GM21447 (cell line): ENCODE measurements around the gene KLHL6.
"Not testable (repeated sequence)": the region's sequence is repeated elsewhere in the genome, so short reads cannot be mapped to it uniquely, and the experiment has no call there.

Source experiments
- ATAC-seq: cut with Tn5 transposase; IDR thresholded peaks from one replicate; pipeline ENCODE4 v1.9.1; 2021; ENCODE audit not compliant: unreplicated experiment

KLHL6 gene

GRCh38 chr3:183488343-183488742, 67.2 kb downstream of the KLHL6 start:
- no peak for ATAC-seq

DNA sequence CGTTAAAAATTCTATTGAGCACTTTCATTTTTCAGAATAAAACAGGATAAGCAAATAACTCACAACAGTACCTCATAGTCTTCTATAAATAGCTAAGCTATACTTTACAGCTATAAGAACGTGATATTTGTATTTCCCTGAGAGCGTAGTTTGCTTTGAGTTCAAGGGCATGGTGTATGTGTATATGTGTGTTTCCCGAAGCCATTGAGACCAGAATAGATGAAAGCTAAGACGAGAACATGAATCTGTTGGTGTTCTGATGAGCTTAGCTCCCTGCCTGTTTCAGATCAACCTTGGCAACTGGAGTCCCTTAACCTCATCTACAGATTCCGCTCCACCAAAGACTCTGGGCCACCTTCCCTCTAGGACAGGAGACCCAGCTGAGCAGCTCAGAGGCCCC, 67.6 kb downstream of the KLHL6 start:
- ATAC-seq: no peak

DNA sequence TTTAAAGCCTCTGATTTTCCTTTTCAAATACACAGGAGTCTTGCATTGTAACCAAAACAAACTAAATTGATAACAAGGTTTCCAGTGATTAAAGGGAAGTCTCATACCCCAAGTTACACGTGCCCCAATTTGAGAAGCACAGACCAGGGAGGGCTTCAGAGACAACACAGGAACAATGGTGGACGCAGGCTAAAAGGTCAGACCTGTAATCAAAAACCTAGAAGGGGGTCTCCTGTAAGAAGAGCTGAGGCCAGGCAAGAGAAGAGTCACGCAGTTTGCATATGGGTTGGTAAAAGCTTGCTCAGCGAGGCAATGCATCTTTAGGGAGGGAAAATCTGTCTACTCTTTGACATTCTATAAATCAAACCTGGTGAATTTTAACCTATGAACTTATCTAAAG, 68.5 kb downstream of the KLHL6 start:
- no peak for ATAC-seq

DNA sequence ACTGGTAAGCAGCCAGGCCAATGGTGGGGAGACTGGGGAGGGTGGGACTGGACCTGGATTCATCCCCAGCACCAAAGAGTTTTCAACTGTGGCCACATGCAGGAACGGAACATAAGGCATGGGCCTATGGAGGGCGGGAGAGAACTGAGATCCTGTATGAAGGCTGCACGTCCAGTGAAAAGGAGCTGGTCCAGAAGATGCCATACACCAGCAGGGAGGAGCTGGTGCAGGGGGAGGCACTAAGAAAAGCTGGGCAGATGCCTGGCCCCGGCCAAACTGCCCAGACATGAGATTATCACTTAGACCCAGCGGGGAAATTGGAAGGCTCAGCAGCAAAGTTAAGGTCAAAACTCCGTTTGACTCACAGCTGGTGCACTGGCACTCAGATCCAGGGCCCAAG, 69.0 kb downstream of the KLHL6 start:
- ATAC-seq: no peak

- ATAC-seq: no peak
Observed at GRCh38 chr3:183485585-183485984, 69.9 kb downstream of the KLHL6 start.

- ATAC-seq: no peak
Observed at GRCh38 chr3:183485093-183485492, 70.4 kb downstream of the KLHL6 start.

DNA sequence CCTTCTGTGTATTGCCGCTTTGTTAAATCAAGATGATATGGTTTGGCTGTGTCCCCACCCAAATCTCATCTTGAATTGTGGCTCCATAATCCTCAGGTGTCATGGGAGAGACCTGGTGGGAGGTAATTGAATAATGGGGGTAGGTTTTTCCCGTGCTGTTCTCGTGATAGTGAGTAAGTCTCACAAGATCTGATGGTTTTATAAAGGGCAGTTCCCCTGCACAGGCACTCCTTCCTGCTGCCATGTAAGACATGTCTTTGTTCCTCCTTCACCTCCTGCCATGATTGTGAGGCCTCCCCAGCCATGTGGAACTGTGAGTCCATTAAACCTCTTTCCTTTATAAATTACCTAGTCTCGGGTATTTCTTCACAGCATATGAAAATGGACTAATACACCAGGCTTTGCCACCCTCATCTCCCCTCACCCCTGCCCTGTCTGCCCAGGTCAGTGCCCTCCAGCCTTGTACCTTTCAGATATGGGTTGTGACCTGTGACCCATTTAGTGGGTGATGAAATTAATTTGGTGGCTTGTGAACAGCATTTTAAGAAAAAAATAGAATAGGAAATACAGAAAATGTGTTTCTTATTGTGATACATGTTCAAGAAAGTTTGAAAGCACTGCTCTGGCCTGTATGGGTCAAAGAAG, 71.0 kb downstream of the KLHL6 start:
- ATAC-seq: no peak

- no peak for ATAC-seq
Observed at GRCh38 chr3:183481582-183481981, 73.9 kb downstream of the KLHL6 start.

GRCh38 chr3:183478501-183478900, 77.0 kb downstream of the KLHL6 start:
- ATAC-seq: no peak

DNA sequence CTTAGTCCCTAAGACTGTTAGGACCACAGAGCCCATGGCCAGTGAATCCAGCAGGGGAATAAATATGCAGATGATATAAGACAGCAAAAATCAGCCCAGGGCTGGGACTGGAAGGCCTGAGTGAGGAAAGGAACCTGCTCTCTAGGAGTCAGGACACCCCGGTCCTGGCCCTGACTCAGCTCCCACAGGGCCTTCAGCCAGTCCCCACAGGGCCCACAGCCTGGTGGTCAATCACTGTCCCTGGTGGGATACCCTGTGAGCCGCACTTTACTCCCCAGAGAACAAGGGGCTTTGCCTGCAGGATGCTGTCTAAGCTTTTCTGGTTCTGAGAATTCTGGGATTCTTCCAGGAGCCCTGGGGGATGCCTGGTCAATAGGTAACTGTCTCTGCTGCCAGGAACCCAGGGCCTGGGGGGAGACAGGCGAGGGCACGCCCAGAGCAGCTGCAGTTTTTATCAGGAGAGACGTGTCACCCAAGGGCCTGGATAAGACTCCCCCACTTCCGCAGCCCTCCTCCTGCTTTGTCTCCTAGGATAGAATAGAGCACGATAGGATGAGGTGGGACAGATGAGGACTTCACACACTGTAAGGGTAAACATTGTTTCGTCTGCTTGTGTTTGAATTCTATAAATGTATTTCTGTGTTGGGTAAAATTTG, 77.6 kb downstream of the KLHL6 start:
- no peak for ATAC-seq

DNA sequence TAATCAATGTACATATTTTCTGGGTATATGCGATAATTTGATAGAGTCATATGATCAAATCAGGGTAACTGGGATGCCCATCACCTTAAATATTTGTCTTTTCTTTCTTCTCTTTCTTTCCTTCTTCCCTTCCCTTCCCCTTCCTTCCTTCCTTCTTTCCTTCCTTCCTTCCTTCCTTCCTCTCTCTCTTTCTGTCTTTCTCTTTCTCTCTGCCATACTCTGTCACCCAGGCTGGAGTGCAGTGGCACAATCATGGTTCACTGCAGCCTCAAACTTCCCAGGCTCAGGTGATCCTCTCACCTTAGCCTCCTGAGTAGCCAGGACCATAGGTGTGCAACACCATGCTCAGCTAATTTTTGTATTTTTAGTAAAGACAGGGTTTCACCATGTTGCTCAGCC, 79.7 kb downstream of the KLHL6 start:
- ATAC-seq: not testable (repeated sequence)

DNA sequence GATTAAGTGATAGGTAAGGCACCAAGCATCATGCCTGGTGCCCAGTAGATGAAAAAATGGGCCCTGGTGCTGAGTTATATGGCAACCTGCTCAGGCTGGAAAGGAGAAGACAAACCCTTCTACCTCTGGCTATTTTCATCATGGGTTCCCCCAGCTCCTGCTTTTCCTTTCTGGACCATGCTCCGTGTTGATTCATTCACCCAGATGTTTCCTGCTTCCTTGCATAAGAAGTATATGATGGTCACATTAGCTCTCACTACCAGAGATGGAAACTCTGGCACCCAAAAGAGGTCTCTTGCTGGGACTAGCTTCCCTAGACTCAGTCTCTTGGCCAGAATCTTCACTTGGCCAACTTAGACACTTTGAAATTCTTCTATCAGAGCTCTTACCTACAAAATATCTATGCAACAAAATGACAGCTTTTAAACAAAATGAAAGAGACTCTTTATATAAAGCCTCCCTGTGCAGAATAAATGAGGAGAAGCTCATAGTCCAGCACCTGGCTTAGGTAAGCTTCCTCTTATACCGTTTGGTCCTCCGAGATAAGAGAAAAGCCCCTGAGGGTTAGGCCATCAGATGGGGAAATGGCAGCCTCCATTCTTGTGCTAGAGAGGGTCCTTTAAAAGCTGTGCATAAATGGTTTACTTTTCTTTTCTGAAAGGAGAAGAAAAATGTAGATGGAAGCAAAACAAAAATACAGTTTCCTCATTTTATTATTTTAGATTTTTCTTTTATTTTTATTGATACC, 80.3 kb downstream of the KLHL6 start:
- ATAC-seq: no peak

GRCh38 chr3:183473969-183474368, 81.5 kb downstream of the KLHL6 start:
- ATAC-seq: no peak

DNA sequence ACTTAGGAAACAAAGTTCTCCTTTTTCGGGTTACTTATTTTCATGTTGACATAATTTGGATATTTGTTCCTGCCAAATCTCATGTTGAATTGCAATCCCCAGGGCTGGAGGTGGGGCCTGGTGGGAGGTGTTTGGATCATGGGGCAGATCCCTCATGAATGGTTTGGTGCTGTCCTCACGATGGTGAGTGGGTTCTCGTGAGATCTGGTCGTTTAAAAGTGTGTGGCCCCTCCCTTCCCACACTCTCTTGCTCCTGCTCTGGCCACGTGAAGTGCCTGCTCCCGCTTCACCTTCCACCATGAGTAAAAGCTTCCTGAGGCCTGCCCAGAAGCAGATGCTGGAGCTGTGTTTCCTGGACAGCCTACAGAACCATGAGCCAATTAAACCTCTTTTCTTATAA, 83.4 kb downstream of the KLHL6 start:
- no peak for ATAC-seq

DNA sequence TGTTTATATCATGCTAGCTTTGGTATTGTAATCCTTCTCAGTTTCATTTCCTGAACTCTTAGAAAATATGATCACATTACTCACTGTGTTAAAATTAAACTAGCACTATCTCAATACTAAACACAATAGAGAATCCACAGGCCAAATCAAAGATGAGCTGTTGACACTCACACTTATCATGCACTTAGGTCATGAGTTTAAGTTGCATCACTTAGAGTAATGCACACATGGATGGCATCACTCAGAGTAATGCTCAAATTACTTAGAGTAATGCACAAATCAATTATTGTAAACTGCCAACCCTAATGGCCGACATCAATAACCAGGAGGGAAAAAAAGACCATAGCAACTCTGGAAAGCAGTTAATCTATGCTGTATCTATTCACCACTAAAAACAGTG, 87.1 kb downstream of the KLHL6 start:
- ATAC-seq: no peak

- no peak for ATAC-seq
Observed at GRCh38 chr3:183466575-183466974, 88.9 kb downstream of the KLHL6 start.

- not testable (repeated sequence) for ATAC-seq
Observed at GRCh38 chr3:183465710-183466109, 89.8 kb downstream of the KLHL6 start.

GRCh38 chr3:183464480-183464879, 91.0 kb downstream of the KLHL6 start:
- no peak for ATAC-seq

GRCh38 chr3:183460081-183461055, 95.1 kb downstream of the KLHL6 start:
- ATAC-seq: no peak

DNA sequence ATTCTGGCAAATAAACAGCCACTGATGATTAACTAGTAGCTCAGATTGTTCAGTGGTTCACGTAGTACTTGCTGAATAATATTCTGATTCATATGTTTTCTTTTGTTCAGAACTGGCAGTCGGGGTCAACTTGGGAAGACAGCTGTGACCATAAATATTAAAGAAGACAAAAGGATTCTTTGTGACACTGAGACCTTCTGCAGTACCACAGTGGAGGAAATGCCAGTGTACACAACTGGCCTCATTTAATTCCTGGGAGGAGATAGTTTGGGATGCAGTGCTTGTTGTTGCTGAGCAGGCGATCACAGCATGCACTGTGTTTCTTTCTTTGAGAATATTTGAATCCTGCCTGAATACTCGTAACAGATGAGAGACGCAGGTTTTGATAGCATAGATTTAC, 100.4 kb downstream of the KLHL6 start:
- no peak for ATAC-seq

DNA sequence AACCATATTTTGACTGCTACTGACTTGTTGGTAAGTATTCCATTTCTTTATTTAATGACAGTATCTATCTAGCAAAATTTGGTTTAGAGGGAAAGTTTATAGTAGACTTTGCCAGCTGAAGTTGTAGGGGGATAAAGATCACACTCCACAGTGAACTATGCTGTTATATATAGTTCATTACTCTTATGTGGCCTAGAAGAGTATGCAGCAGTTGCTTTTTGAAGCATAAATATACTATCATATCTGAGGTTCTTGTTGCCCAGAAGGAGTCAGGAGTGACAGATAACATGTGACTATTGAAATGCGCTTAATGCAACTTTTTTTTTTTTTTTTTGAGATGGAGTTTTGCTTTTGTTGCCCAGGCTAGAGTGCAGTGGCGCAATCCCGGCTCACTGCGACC, 101.4 kb downstream of the KLHL6 start:
- ATAC-seq: no peak
